GDM1 (cell line): ENCODE data around the gene IL27RA.

ENCODE experiments used
- DNase-seq: peaks from one replicate; lab custom pipeline; 2025; lab: John Stamatoyannopoulos, UW

IL27RA gene

DNA sequence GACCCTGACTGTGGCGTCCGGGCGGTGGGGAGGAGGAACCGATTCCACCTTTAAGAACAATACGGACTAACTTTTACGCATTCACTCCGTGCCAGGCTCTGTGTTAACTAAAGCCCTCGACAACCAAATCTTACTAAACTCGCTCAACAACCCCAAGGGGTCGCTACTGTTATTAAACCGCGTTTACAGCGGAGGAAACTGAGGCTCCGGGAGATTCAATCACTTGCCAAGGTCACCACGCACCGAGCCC, 57.8 kb downstream of the IL27RA start:
- DNase-seq, result no peak

DNA sequence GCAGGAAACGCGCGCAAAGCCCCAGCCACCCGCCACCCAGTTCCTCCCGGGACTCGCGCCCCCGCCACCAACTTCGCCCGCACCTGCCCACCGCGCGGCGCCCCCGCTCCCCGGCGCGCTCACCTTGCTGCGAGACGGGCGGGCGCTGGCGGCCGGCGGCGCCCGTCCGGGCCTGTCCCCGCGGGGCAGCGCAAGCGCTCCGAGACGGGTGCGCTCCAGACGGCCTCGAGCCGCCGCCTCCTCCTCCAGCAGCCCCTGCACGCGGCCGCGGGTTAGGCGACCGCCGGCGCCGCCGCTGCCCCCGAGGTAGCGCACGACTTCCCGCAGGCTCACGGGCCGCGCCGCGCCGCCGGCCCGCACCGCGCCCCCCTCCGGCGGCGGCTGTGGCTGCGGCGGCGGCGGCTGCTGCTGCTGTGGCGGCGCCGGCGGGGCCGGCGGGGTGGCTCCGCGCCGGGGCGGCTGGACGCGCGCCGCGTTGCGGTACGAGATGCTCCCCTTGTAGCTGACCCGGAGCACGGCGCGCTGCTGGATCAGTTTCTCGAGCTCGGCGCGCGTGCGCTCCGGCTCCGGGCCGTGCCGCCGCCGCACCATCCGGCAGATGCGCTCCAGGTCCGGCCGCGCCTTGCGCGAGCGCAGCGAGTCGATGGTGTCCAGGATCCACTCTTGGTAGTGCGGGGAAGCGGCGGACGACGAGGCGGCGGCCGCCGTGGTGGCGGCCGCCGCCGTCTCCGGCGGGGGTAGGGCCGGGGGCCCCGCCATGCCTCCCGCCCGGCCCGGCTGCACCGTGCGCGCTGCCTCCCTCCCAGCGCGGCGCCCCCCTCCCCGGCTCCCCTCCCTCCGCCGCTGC, 58.3 kb downstream of the IL27RA start:
- peak; percentile 20 for DNase-seq

DNA sequence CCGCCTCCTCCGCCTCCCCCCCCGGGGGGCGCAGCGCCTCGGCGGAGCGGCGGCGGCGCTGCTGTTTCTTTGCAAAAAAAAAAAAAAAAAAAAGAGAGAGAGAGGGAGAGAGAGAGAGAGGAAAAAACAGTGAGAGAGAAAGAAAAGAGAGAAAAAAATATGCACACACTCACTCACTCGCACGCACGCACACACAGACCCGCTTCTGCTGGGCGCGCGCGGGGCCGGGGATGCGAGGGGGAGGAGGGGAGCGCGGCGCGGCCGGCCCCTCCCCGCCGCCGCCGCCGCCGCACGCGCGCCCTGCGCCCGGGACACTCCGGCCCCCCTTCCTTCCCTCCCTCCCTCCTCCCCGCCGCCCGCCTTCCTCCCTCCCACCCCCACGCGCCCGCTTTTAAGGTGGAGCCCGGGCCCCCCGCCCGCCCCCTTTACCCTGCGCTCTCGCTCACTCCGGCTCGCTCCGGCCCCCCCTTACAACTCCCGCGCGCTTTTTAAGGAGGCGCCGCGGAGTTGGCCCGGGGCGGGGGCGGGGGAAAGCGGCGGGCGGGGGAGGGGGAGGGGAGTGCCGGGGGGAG, 59.0 kb downstream of the IL27RA start, which contains the start of gene SAMD1:
Gene SAMD1 (minus strand): TSS at position 243 of the 572 bp plus-strand sequence.
- DNase-seq, result peak; percentile 89

DNA sequence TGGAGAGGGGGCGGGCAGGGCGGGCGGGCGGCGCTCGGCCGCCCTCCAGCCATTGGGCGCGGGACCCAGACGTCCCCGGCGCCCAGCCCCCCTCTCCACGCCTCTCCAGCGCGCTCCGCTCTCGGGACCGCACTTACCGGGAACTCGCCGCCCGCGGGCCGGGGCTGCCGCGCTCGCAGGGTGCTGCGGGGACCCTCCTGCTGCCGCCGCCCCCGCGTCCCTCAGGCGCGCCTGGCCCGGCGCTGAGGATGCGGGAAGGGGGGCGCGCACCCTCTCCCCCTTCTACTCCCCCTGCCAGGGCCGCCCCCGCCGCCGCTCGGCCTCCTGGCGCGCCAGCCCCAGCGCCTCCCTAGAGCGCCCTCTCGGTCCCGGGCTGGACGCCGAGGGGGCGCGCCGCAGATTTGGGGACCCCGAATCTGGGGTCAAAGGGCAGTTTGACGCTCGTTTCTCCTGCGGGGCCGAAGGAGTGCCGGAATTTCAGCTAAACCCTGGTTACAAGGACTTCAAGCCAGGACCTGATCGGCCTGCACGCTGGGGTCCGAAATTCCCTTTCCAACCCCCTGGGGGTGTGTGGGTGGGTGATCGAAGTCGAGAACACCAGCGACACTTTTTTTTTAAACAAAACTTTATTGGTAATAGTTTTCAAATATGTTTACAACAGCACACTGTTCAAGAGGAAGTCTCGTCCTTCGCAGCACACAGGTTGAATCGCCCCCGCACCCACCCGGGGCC, 59.7 kb downstream of the IL27RA start:
- DNase-seq, result peak; percentile 89

DNA sequence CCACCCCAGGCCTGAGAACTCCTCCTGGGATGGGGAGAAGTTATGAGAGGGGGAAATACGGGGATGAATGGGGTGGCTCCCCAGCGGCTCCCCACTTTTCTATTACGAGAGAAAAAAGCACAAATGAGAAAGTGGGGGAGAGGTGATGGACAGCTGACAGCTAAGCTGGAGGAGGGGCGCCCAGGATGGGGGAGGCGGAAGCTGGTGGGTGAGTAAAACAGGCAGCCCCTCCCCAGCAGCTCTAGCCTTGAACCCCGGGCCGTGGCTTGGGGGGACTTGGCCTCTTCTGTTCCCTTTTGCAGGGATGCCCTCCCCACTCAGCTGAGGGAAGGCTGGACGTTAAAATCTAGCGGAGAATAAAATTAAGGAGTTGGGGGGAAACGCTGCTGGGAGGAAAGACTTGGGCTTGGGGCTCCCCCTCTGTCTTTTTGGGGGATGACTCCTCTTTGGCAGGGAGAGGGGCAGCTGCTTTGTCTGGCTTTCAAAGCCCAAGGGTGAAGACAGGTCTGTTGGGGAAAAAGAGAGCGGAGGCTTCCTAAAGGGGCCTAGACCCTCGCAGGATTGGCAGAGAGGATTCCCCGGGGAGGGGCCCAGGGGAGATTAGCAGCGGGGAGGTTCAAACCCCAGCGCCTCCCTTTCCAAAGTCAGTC, 60.4 kb downstream of the IL27RA start:
- DNase-seq, result no peak

DNA sequence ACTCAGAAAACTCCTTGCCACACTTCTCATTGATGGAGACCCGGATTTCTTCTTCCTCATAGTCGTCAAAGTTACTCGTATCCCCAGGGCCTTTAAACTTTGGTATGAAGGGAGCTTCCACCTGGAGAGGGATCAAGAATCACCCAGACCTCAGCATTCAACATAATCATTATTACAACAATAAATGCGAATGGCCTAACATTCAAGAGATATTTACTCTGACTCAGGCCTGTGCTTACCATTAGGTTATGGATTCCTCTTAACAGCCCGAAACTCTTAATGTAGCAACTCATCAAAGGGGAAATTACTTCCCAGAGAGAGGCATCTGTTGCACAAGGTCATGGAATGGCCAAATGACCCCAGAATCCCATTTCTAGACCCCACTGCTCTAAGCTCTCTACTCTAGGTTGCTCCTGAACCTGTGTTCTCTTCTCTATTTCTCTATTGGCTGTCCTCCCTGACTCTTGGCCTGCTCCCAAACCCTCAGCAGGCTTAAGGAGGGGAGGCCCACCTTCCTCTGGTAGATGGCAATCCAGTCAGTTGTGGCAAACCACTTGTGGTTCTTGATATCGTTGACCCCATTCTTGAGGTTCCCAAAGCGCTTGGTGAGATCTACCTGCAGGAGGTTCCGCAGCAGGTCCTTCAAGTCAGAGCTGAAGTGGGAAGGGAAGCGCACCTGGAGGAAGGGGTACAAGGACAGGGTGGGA, 61.7 kb downstream of the IL27RA start:
- no peak for DNase-seq

DNA sequence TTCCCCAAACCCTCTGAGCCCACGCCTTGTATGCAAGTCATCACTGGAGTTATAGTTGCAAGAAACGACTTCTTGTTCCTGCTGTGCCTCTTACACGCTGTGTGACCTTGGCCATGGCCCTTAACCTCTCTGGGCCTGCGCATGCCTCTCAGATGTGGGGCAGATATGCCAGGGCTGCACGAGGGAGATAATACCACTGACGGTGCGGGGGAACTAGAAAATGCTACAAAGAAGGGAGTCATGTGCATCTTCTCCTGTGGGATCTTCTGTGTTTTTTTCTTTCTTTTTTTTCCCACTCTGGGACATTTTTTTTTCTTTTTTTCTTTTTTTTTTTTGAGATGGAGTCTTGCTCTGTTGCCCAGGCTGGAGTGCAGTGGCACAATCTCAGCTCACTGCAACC, 63.3 kb downstream of the IL27RA start:
- no peak for DNase-seq

DNA sequence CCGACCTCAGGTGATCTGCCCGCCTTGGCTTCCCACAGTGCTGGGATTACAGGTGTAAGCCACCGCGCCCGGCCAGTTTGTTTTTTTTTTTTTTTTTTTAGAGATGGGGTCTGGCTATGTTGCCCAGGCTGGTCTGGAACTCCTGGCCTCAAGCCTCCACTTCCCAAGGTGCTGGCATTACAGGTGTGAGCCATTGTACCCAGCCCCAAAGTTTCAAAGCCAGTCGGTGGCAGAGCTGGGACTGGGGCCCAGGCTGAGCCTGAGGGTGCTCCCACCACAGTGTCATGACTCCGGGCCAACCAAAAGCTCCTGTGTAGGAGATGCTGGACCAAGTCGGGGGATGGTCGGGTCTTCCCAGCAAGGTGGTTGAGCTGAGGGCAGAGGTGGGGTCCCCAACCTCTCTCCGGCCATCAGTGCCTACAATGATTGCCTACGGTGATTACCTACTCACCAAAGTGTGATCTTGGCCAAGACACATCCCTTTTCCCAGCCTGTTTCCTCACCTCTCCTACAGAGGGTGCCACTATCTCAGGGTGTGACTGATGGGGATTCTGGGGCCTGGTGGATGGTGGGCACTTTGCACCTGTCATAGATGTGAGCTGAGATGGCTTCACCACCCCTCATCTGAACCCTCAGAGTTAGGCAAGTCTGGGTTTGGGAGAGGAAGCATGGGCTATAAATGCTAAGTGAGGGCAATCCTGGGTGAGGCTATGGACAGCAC, 64.9 kb downstream of the IL27RA start:
- no peak for DNase-seq

DNA sequence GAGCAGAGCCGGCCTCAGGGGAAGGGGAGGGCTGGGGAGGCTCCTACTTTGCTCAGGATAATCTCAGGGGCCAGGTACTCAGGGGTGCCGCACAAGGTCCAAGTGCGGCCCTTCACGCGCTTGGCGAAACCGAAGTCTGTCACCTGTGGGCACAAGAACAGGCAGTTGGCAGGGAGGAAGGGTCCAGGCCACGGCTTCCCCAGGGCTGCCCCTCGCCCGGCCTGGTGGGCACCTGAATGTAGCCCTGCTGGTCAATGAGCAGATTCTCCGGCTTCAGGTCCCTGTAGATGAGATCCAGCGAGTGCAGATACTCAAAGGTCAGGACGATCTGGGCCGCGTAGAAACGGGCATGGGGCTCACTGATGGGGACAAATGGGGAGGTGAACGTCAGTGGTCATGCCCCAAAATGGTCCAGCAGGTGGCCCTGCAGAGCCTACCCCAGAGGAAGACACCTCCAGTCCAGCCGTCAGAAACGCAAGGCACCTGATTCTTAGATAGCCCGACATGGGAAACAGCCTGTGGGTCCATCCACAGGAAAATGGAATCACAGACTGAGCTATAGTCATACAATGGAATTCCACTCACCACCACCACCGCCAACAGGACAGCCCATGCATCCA, 66.1 kb downstream of the IL27RA start:
- no peak for DNase-seq

DNA sequence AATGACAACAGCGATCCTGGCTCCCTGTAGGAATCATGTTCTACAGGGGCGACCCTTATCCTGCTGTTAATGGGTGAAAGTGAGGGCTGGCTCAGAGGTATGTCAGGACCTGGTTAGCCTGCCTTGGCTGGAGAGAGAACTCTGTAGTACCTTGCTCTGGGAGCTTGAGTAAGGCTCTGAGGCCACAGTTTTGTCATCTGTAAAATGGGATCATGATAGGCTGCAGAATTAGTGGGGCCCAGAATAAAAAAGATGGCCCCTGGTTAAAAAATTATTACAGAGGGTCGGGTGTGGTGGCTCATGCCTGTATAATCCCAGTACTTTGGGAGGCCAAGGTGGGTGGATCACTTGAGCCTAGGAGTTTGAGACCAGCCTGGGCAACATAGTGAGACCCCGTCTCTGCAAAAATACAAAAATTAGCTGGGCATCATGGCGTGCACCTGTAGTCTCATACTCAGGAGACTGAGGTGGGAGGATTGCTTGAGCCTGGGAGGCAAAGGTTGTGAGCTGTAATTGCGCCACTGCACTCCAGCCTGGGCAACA, 69.5 kb downstream of the IL27RA start:
- no peak for DNase-seq

DNA sequence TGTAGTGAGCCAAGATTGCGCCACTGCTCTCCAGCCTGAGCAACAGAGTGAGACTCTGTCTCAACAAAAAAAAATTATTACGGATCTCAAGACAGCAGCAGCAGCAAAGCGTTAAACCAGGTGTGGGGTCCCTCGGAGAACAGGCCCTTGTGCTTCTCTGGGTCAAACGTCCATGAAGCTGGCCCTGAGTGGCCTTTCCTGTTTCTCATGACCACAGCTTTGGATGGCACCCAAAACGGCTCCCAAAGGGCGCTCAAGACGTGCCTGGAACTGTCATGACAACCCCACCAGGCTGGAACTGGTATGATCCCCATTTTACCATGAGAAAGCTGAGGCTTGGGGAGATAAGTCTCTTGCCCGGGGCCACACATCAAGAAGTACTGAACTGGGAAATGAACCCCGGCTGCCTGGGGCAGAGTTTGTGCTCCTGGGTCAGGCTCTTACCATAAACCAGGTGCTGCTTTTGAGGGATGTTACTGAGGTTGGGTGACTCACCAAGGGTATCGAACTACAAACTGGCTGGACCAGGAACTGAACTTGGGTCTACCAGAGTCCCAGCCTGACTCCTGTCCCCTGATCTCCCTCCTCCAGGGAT, 70.6 kb downstream of the IL27RA start:
- no peak for DNase-seq

DNA sequence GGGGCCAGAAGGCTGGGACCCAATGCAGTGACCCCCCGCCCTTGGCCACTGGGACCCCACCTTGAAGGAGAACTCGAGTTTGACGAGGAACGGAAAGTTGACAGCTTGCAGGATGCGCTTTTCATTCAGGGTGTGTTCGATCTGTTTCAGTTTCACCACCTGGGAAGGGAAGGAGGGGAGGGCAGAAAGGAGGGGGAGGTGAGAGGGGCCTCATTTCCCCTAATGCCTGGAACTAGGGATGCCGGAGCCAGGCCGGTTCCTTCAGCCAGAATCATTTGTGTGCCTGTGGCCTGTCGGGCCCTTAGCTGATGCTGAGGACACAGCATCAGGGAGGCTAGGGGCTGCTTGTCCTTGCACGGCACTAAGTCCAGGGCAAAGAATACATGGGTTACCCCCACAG, 71.2 kb downstream of the IL27RA start:
- DNase-seq, result no peak
